ENCODE results near the gene RC3H1.

GRCh38 chr1:173917635-173918493 lies 104.3 kb downstream of the RC3H1 start:
- TF ChIP-seq SP2 (tag by site-specific recombination; IDR thresholded peaks at IDR 0.05) (no peak), ZNF677 (tag by site-specific recombination; IDR thresholded peaks at IDR 0.05) (no peak), KLF9 (tag by site-specific recombination; IDR thresholded peaks at IDR 0.05; ENCODE audit: low read depth) (no peak), ZNF121 (tag by site-specific recombination; IDR thresholded peaks at IDR 0.05) (no peak), PRDM1 (tag by site-specific recombination; IDR thresholded peaks at IDR 0.05) (no peak), CTCF (tag by site-specific recombination; IDR thresholded peaks at IDR 0.05) (no peak), TSHZ1 (tag by site-specific recombination; IDR thresholded peaks at IDR 0.05; ENCODE audit: borderline replicate concordance) (no peak), ZBTB7A (tag by site-specific recombination; IDR thresholded peaks at IDR 0.05; ENCODE audit: low read depth) (no peak)
